ENCODE measurements around the gene TARBP2. TPM values are rescaled to one million over a fixed set of nuclear protein-coding genes. Genes with fewer than 3 reads are reported as not detected.
A peak's percentile ranks its signal among the peaks of the same experiment; 100 is the strongest.

The TARBP2 gene
- total RNA-seq, 6 experiments from 2014 or later: 35.1 to 41.7 (median 37.1) TPM

GRCh38 chr12:53495903-53496751, 5.0 kb upstream of the TARBP2 start:
- TF ChIP-seq CTCF (IDR thresholded peaks at IDR 0.05): no peak
- H3K4me1 Mint-ChIP-seq (ENCODE audit: low read depth): peaks cover 65% of the 10 kb centered on the region
- no peaks in the 10 kb centered on the region for H3K9me3 Mint-ChIP-seq
- peaks cover 4% of the 10 kb centered on the region; the same call in 1 of the 2 replicates for H3K36me3 Mint-ChIP-seq (ENCODE audit: low read depth)
- no peak for DNase-seq
- H3K4me3 Mint-ChIP-seq: peak overlapping the region; percentile 66
- H3K27ac Mint-ChIP-seq: peak overlapping the region; percentile 67
- peaks cover 1% of the 10 kb centered on the region for H3K27me3 Mint-ChIP-seq (ENCODE audit: insufficient read depth)

- H3K4me1 Mint-ChIP-seq (ENCODE audit: low read depth): peaks cover 67% of the 10 kb centered on the region
- peaks cover 4% of the 10 kb centered on the region; the same call in 1 of the 2 replicates for H3K36me3 Mint-ChIP-seq (ENCODE audit: low read depth)
- TF ChIP-seq CTCF (IDR thresholded peaks at IDR 0.05): no peak
- peak overlapping the region; percentile 67 for H3K27ac Mint-ChIP-seq
- no peaks in the 10 kb centered on the region for H3K9me3 Mint-ChIP-seq
- H3K4me3 Mint-ChIP-seq: peak overlapping the region; percentile 66; the same call in 1 of the 2 replicates
- DNase-seq: no peak
- H3K27me3 Mint-ChIP-seq (ENCODE audit: insufficient read depth): peaks cover 1% of the 10 kb centered on the region
These were observed 4.4 kb upstream of the TARBP2 start for GRCh38 chr12:53496752-53497032.

- DNase-seq: no peak
- H3K4me3 Mint-ChIP-seq: no peak overlapping the region
- no peak overlapping the region; the same call in 1 of the 2 replicates for H3K27ac Mint-ChIP-seq
- H3K36me3 Mint-ChIP-seq (ENCODE audit: low read depth): peaks cover 4% of the 10 kb centered on the region; the same call in 1 of the 2 replicates
- H3K27me3 Mint-ChIP-seq (ENCODE audit: insufficient read depth): peaks cover 1% of the 10 kb centered on the region
- TF ChIP-seq CTCF (IDR thresholded peaks at IDR 0.05): no peak
- no peaks in the 10 kb centered on the region for H3K9me3 Mint-ChIP-seq
- H3K4me1 Mint-ChIP-seq (ENCODE audit: low read depth): peaks cover 69% of the 10 kb centered on the region
These were observed 3.6 kb upstream of the TARBP2 start for GRCh38 chr12:53497461-53497860.

GRCh38 chr12:53498235-53498630, 2.9 kb upstream of the TARBP2 start:
- H3K27me3 Mint-ChIP-seq (ENCODE audit: insufficient read depth): peaks cover 1% of the 10 kb centered on the region
- H3K27ac Mint-ChIP-seq: peak overlapping the region; percentile 4; the same call in 1 of the 2 replicates
- H3K4me1 Mint-ChIP-seq (ENCODE audit: low read depth): peaks cover 69% of the 10 kb centered on the region
- no peak for TF ChIP-seq CTCF (IDR thresholded peaks at IDR 0.05)
- DNase-seq: no peak
- no peaks in the 10 kb centered on the region for H3K9me3 Mint-ChIP-seq
- peak overlapping the region; percentile 89 for H3K4me3 Mint-ChIP-seq
- peaks cover 4% of the 10 kb centered on the region; the same call in 1 of the 2 replicates for H3K36me3 Mint-ChIP-seq (ENCODE audit: low read depth)

- Mint-ChIP-seq H3K9me3 (no peaks in the 10 kb centered on the region), H3K36me3 (ENCODE audit: low read depth) (peaks cover 4% of the 10 kb centered on the region), H3K27ac (peak within 1 kb of the TSS; percentile 91), H3K4me1 (ENCODE audit: low read depth) (peaks cover 59% of the 10 kb centered on the region), H3K4me3 (peak within 1 kb of the TSS; percentile 89), H3K27me3 (ENCODE audit: insufficient read depth) (no peaks in the 10 kb centered on the region; the same call in 1 of the 2 replicates)
- TF ChIP-seq CTCF (IDR thresholded peaks at IDR 0.05): no peak
- DNase-seq: peak; percentile 44
These were observed 1.6 kb upstream of the TARBP2 start, which contains the start of gene MAP3K12 for GRCh38 chr12:53499266-53500141. MAP3K12 (minus strand) TSS chr12:53499458; CDS start chr12:53487391, 12,067 bp downstream.
